ENCODE data around the gene IFI30.
A peak's percentile ranks its signal among the peaks of the same experiment; 100 is the strongest.
"Not testable (repeated sequence)": the region's sequence is repeated elsewhere in the genome, so short reads cannot be mapped to it uniquely, and the experiment has no call there.

The IFI30 gene

DNA sequence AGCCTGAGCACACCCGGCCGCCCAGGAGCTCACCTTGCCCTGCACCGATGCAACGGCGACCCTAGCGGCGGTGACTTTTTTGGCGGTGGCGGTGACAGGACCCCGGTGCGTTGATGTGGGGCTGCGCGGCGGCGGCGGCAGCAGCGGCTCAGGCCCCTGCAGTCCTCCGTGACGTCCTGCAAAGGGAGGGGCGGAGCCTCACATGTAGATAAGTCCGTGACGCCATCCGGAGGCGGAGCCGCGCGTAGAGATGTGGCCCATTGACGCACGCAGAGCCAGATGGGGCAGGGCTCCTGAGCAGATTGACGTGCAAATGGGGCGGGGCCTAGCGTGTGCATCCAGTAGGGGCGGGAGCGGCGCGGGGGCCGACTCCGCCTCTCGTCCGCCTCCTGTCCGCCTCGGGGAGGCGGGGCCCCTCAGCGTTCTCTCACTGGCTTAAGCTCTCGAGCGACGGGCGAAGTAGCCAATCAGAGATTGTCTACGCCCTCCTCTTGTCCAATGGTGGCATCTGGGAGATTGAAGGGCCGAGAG is 30.3 kb downstream of the IFI30 start, which contains the start of gene RAB3A:
TSS of gene RAB3A (minus strand) at position 180 of the 531 bp plus-strand sequence. CDS start 1,302 bp downstream, outside the sequence.
- DNase-seq = peak; percentile 99

- no peak for DNase-seq
Measured at GRCh38 chr19:18204394-18205199, 31.0 kb downstream of the IFI30 start.

DNA sequence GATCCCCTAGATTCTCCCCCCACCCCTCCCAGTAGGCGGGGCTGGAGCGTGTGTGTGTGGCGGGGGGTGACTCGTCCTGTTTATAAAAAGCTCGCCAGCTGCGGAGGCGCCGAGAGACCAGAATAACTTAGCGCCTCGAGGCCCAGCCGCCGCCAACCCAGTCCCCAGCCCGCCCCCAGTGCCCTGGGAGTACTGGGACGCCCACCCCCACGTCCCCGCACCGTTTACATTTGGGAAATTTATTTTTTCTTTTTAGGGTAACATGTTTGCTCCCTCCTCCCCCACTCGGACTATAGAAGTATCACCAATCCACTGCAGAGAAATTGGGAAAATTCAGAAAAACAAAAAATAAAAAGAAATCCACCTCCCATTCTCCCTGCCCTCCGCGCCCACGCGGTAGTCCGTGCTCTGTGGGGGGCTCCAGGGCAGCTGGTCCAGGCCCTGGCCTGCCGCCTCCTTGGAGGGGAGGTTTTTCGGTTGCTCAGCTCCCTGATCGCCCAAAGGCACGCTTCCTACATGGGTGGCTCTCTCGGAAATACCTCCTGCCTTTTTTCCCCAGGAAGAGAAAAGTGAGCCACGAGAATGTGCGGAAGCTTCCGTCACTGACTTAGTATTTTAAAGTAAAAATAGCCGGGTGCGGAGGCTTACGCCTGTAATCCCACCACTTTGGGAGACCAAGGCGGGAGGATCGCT is 31.7 kb downstream of the IFI30 start:
- peak; percentile 61 for DNase-seq

- no peak for DNase-seq
Measured at GRCh38 chr19:18206018-18206417, 32.4 kb downstream of the IFI30 start.

DNA sequence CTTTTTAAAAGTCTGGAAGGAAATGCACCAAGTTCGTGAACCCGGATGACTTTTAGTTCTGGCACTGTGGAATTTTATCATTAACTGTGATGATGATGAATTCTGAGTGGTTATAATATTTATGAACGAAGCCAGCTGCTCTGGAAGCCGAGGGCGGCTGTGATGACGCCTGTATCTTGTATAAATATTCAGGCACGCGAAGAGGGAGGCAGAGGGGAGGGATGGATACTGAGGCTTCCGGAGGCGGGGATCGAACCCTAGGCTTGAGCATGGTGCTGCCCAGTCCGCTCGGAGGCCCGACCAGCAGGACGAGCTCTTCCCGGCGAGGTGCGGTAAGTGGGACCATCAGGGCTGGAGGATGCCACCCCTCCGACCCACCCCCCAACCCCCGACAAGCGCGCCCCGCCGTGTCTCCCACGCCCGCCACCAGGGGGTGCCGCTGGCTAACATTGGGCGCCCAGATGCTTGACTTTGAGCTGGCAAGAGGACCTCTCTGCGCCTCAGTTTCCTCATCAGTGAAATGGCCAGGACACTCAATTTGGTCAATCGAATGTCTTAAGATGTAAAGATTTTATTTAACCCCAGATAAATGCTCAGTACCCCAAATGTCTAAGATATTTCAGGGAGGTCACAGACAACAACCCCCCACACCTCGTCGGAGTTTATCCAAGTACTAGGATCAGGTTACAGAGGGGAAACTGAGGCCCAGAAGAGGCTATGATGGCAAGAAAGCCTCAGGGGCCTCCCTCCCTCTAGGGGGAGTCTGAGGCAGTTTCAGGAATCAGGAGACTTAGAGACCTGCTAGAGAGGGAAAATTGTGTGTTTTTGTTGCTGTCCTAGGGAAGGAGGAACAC is 34.7 kb downstream of the IFI30 start:
- peak; percentile 68 for DNase-seq

GRCh38 chr19:18209912-18210311 is 36.3 kb downstream of the IFI30 start:
- DNase-seq = not testable (repeated sequence)

DNA sequence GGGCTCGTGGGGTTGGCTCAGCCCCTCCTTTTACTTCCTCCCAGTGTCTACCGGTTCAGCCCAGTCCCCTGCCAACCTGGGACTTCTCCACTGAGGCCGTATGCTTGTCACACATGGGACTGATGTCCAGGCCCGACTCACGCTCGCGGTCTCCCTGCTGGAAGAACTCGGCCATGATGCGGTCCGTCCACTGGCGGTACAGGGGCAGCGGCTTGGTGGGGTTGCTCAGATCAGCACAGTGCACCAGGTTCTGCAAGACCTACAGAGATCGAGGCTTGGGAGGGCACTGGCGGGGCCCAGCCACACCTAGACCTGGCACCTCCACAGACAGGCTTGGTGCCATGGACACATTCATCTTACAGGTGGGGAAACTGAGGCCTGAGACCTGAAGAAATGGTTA is 38.1 kb downstream of the IFI30 start:
- DNase-seq = no peak

- DNase-seq = no peak
Measured at GRCh38 chr19:18214779-18215433, 41.3 kb downstream of the IFI30 start.

GRCh38 chr19:18216789-18217188 is 43.2 kb downstream of the IFI30 start:
- DNase-seq = no peak

DNA sequence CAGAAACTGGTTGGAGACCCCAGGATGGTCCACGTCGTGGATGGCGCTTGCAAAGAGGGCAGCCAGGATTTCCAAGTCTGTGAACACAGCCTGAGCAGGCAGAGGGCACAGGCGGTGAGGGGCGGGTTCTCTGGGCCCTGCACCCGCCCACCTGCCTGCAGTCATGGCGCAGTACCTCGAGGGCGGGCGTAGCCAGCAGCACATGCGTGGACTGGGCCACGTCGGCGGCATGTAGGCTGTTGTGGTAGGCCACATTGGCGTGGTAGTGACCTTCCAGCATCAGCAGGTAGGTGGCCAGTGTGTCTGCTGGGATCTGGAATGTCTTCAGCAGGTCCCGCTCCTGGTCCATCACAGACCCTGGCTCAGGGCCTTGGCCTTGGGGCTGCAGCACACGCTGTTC is 44.5 kb downstream of the IFI30 start:
- no peak for DNase-seq

- no peak for DNase-seq
Measured at GRCh38 chr19:18218600-18218999, 45.0 kb downstream of the IFI30 start.

- no peak for DNase-seq
Measured at GRCh38 chr19:18219911-18220631, 46.5 kb downstream of the IFI30 start.

GRCh38 chr19:18220632-18221275 is 47.1 kb downstream of the IFI30 start:
- no peak for DNase-seq

- no peak for DNase-seq
Measured at GRCh38 chr19:18221815-18222725, 48.5 kb downstream of the IFI30 start.

GRCh38 chr19:18223860-18224524 is 50.4 kb downstream of the IFI30 start:
- DNase-seq = peak; percentile 35

DNA sequence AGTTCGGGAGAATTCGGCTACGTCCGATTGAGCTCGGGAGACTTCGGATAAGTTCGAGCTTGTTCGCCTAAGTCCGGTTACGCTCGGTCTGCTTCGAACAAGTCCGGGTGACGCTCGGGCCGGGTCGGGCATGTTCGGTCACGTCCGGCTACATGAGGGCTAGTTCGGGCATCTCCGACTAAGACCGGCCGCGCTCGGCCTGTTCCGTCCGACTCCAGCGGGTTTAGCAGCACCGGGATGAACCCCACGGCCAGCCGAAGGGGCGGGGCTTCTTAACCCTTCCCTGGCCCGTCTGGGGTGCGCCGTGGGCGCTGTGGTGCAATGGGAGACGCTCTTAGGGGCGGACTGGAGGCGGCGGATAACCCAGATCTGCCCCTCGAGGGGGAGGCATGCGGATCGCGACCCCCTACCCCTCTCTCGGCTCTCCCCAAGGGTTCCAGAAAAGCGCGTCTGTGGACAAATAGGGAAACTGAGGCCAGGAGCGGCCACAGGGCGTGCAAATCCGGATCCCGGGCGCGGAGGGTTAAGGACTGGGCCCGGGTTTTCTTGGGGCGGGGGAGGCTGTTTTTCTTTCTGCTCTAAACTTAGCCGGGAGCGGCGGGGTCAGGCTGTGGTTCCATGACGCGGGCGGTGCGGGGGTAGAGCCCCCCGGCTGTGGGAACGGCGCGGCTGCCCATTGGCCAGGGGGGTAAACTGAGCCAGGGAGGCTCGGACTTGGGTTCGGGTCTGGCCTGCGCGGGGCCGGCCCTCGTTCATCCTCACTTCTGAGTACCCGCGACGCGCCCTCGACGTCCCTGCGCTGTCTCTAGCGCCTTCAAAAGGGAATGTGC is 51.1 kb downstream of the IFI30 start:
- DNase-seq = peak; percentile 83

- no peak for DNase-seq
Measured at GRCh38 chr19:18225355-18225701, 51.7 kb downstream of the IFI30 start.

DNA sequence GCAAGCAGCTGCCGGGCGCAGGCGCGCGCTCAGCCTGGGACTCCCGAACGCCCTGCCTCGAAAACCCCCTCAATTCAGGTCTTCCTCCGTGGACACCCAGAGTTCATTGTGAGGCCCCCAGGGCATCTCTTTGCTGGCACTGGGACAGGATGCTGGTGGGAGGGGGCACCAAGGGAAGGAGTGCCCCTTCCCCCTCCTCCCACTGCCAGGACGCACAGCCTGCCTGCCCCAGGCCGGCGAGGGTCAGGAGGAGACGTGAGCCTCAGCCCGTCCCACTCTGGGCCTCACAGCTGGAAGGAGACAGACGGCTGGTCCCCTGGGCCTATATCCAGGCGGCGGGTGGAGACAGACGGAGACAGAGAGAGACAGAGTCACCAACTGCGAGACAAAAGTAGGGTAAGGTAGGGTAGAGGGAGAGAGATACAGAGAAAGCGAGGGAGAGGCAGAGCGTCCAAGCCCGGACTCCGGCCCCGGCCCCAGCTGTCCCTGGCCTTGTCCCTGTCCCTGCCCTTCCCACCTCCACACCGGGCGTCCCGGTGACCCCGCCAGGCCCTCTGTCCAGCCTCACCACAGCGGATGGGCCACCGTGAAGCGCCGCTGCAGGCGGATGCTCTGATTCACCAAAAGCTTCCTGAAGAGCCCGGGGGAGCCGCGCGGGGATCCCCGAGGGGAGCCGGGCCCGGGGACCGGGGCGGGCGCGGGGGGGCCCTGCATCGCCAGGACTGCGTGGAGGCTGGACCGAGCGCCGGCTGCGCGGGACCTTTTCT is 52.3 kb downstream of the IFI30 start, which contains the start of gene PDE4C:
TSS of gene PDE4C (minus strand) at position 737 of the 767 bp plus-strand sequence. CDS start at position 714, 23 bp downstream.
- no peak for DNase-seq
